ENCODE results near the gene COIL. TPM values are rescaled to one million over a fixed set of nuclear protein-coding genes. Genes with fewer than 3 reads are reported as not detected.
"Not testable (repeated sequence)": the region's sequence is repeated elsewhere in the genome, so short reads cannot be mapped to it uniquely, and the experiment has no call there.

Gene COIL
- total and polyA plus RNA-seq, 2 donors (not counting 1 experiment from before 2014, with no cell fraction given), result 3.7 to 19.8 TPM

- Histone ChIP-seq H3K9me3 (ENCODE audit: control extremely low read depth in 1 of 3, control insufficient read depth in 2 of 3, insufficient read depth in 1 of 3, low read length in 2 of 3) (peaks cover 0 to 4% (median 0%) of the 10 kb centered on the region in 3 donors), H3K36me3 (replicated peaks in 1 of 2; ENCODE audit: control extremely low read depth in 1 of 2, control insufficient read depth in 1 of 2, extremely low read depth in 1 of 2, insufficient read depth in 2 of 2, low read length in 1 of 2) (no peaks in the 10 kb centered on the region), H3K27me3 (replicated peaks in 1 of 4; ENCODE audit: control extremely low read depth in 1 of 4, control insufficient read depth in 3 of 4, insufficient read depth in 4 of 4, low read length in 3 of 4) (no peaks in the 10 kb centered on the region), H2AFZ (ENCODE audit: insufficient read depth, low read depth, low read length, poor library complexity, severe bottlenecking) (no peak overlapping the region), H3K9ac (ENCODE audit: low read length) (no peak overlapping the region), H3K27ac (ENCODE audit: low read length in 2 of 2) (no peak overlapping the region), H3K4me2 (replicated peaks; ENCODE audit: low read depth, low read length, poor library complexity, severe bottlenecking) (no peak overlapping the region), H3K4me3 (ENCODE audit: control extremely low read depth in 1 of 5, extremely low read depth in 1 of 5, insufficient read depth in 1 of 5, low read depth in 2 of 5, low read length in 4 of 5) (no peak overlapping the region), H3K79me2 (ENCODE audit: control insufficient read depth, insufficient read depth, low read length) (no peaks in the 10 kb centered on the region), H4K20me1 (ENCODE audit: control insufficient read depth, insufficient read depth, low read length, poor library complexity, severe bottlenecking) (no peaks in the 10 kb centered on the region), H3K4me1 (ENCODE audit: control insufficient read depth in 2 of 2, insufficient read depth in 2 of 2, low read length in 2 of 2) (no peaks in the 10 kb centered on the region)
- intact Hi-C loops (cut with micrococcal nuclease), result no loop called here
- ChIA-PET CTCF (no interaction called here), POLR2A (no interaction called here)
- H3K27me3 Mint-ChIP-seq, result no peaks in the 10 kb centered on the region
- no peak overlapping the region for H3K4me3 Mint-ChIP-seq
- H3K9me3 Mint-ChIP-seq (ENCODE audit: insufficient read depth), result no peaks in the 10 kb centered on the region
- TF ChIP-seq CTCF (IDR thresholded peaks at IDR 0.05), result no peak
- no peak for TF ChIP-seq EZH2 (IDR thresholded peaks at IDR 0.05; ENCODE audit: borderline replicate concordance, insufficient read depth, low read depth, low read length, poor library complexity, severe bottlenecking)
- H3K27ac Mint-ChIP-seq, result no peak overlapping the region
- 92% methylated on average over 5 of the region's 5 CpGs for WGBS (ENCODE audit: insufficient coverage)
- ATAC-seq (ENCODE audit: low read depth) (no peak), DNase-seq (no peak)
- no peaks in the 10 kb centered on the region for H3K4me1 Mint-ChIP-seq
These were observed 5.5 kb upstream of the COIL start for GRCh38 chr17:56966338-56966737.

- H3K4me2 ChIP-seq (replicated peaks; ENCODE audit: low read depth, low read length, poor library complexity, severe bottlenecking); intact Hi-C loops (cut with micrococcal nuclease); H3K27me3 ChIP-seq (replicated peaks in 1 of 4; ENCODE audit: control extremely low read depth in 1 of 4, control insufficient read depth in 3 of 4, insufficient read depth in 4 of 4, low read length in 3 of 4); H4K20me1 ChIP-seq (ENCODE audit: control insufficient read depth, insufficient read depth, low read length, poor library complexity, severe bottlenecking); CTCF ChIA-PET; POLR2A ChIA-PET; H3K4me1 ChIP-seq (ENCODE audit: control insufficient read depth in 2 of 2, insufficient read depth in 2 of 2, low read length in 2 of 2); H3K9me3 ChIP-seq (ENCODE audit: control extremely low read depth in 1 of 3, control insufficient read depth in 2 of 3, insufficient read depth in 1 of 3, low read length in 2 of 3); H3K9me3 Mint-ChIP-seq (ENCODE audit: insufficient read depth); H3K9ac ChIP-seq (ENCODE audit: low read length); H2AFZ ChIP-seq (ENCODE audit: insufficient read depth, low read depth, low read length, poor library complexity, severe bottlenecking); H3K4me3 Mint-ChIP-seq; H3K36me3 ChIP-seq (replicated peaks in 1 of 2; ENCODE audit: control extremely low read depth in 1 of 2, control insufficient read depth in 1 of 2, extremely low read depth in 1 of 2, insufficient read depth in 2 of 2, low read length in 1 of 2); DNase-seq; H3K4me3 ChIP-seq (ENCODE audit: control extremely low read depth in 1 of 5, extremely low read depth in 1 of 5, insufficient read depth in 1 of 5, low read depth in 2 of 5, low read length in 4 of 5); H3K79me2 ChIP-seq (ENCODE audit: control insufficient read depth, insufficient read depth, low read length); H3K27ac Mint-ChIP-seq; H3K27me3 Mint-ChIP-seq; H3K4me1 Mint-ChIP-seq; ATAC-seq (ENCODE audit: low read depth); H3K27ac ChIP-seq (ENCODE audit: low read length in 2 of 2): not testable (repeated sequence)
- 79% methylated on average over 2 of the region's 6 CpGs for WGBS (ENCODE audit: insufficient coverage)
These were observed 4.8 kb upstream of the COIL start for GRCh38 chr17:56965681-56966080.

- H3K27me3 ChIP-seq (replicated peaks in 1 of 4; ENCODE audit: control extremely low read depth in 1 of 4, control insufficient read depth in 3 of 4, insufficient read depth in 4 of 4, low read length in 3 of 4); POLR2A ChIA-PET; intact Hi-C loops (cut with micrococcal nuclease); H2AFZ ChIP-seq (ENCODE audit: insufficient read depth, low read depth, low read length, poor library complexity, severe bottlenecking); H3K4me3 Mint-ChIP-seq; H3K4me1 ChIP-seq (ENCODE audit: control insufficient read depth in 2 of 2, insufficient read depth in 2 of 2, low read length in 2 of 2); DNase-seq; H3K4me1 Mint-ChIP-seq; H3K4me3 ChIP-seq (ENCODE audit: control extremely low read depth in 1 of 5, extremely low read depth in 1 of 5, insufficient read depth in 1 of 5, low read depth in 2 of 5, low read length in 4 of 5); H3K79me2 ChIP-seq (ENCODE audit: control insufficient read depth, insufficient read depth, low read length); H3K9ac ChIP-seq (ENCODE audit: low read length); H3K9me3 Mint-ChIP-seq (ENCODE audit: insufficient read depth); H4K20me1 ChIP-seq (ENCODE audit: control insufficient read depth, insufficient read depth, low read length, poor library complexity, severe bottlenecking); H3K9me3 ChIP-seq (ENCODE audit: control extremely low read depth in 1 of 3, control insufficient read depth in 2 of 3, insufficient read depth in 1 of 3, low read length in 2 of 3); H3K27me3 Mint-ChIP-seq; CTCF ChIA-PET; H3K36me3 ChIP-seq (replicated peaks in 1 of 2; ENCODE audit: control extremely low read depth in 1 of 2, control insufficient read depth in 1 of 2, extremely low read depth in 1 of 2, insufficient read depth in 2 of 2, low read length in 1 of 2); H3K27ac Mint-ChIP-seq; ATAC-seq (ENCODE audit: low read depth); H3K27ac ChIP-seq (ENCODE audit: low read length in 2 of 2); H3K4me2 ChIP-seq (replicated peaks; ENCODE audit: low read depth, low read length, poor library complexity, severe bottlenecking): not testable (repeated sequence)
- WGBS (ENCODE audit: insufficient coverage), result 96% methylated on average over 9 of the region's 9 CpGs
These were observed 4.4 kb upstream of the COIL start for GRCh38 chr17:56965241-56965640.

Measured in B cell (primary cell).